ENCODE measurements around the gene PHF14.

- TF ChIP-seq POLR2A (IDR thresholded peaks at IDR 0.05) (no peak), CTCF (IDR thresholded peaks at IDR 0.05) (no peak)
Measured at GRCh38 chr7:11039974-11040373, 66.3 kb downstream of the PHF14 start.
